ENCODE data around the gene ZIC5.

DNA sequence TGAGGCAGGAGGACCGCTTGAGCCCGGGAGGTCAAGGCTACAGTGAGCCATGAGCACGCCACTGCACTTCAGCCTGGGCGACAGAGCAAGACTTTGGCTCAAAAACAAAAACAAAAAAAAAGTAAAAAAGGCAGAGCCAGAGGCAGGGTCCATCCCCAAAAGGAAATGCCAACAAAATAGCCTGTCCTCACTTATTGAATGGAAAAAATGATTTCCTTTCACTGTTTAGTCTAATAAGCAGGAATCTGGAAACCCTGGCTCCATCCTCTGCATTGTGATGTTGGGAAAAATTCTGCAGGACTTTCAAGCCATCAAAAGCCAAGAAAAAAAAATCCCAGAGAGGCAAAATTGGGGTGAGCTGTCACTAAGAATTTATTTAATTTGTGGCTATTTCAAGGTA is 23.2 kb downstream of the ZIC5 start:
- no peak for TF ChIP-seq POLR2A (IDR thresholded peaks at IDR 0.05)
- TF ChIP-seq, protein P1, sequence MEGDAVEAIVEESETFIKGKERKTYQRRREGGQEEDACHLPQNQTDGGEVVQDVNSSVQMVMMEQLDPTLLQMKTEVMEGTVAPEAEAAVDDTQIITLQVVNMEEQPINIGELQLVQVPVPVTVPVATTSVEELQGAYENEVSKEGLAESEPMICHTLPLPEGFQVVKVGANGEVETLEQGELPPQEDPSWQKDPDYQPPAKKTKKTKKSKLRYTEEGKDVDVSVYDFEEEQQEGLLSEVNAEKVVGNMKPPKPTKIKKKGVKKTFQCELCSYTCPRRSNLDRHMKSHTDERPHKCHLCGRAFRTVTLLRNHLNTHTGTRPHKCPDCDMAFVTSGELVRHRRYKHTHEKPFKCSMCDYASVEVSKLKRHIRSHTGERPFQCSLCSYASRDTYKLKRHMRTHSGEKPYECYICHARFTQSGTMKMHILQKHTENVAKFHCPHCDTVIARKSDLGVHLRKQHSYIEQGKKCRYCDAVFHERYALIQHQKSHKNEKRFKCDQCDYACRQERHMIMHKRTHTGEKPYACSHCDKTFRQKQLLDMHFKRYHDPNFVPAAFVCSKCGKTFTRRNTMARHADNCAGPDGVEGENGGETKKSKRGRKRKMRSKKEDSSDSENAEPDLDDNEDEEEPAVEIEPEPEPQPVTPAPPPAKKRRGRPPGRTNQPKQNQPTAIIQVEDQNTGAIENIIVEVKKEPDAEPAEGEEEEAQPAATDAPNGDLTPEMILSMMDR (IDR thresholded peaks at IDR 0.05), result no peak

Data from adrenal gland (tissue), 5 donors.